Upper lobe of left lung (tissue), 4 donors: ENCODE results near the gene KIF6.

Experiments used
- EP300 ChIP-seq, 4 donors: sonication (generic); formaldehyde crosslinking; IDR thresholded peaks; one replicate each; pipeline ENCODE4 v1.5.1; 2017; ENCODE audit warnings: antibody characterized with exemption in 4 of 4, control low read depth in 2 of 4
- POLR2A ChIP-seq, 4 donors: fragments of 450-650 bp; IDR thresholded peaks; one replicate each; pipeline ENCODE4 v1.5.1; 2016 to 2017; ENCODE audit warnings: antibody characterized with exemption in 4 of 4, mild to moderate bottlenecking in 2 of 4
- POLR2AphosphoS5 ChIP-seq, 2 donors: sonication (generic); formaldehyde crosslinking; IDR thresholded peaks; one replicate each; pipeline ENCODE4 v1.5.1; 2017; ENCODE audit warnings: antibody characterized with exemption in 2 of 2
- TF ChIP-seq, protein P1 (sequence below), 6 experiments: fragments of 450-650 bp in 4 of 6; fragments of 200-600 bp in 2 of 6; sonication (generic) in 2 of 6; IDR thresholded peaks; one replicate each; pipeline ENCODE4 v1.5.1; 2016 to 2019; ENCODE audit warnings: antibody characterized with exemption in 6 of 6

DNA sequence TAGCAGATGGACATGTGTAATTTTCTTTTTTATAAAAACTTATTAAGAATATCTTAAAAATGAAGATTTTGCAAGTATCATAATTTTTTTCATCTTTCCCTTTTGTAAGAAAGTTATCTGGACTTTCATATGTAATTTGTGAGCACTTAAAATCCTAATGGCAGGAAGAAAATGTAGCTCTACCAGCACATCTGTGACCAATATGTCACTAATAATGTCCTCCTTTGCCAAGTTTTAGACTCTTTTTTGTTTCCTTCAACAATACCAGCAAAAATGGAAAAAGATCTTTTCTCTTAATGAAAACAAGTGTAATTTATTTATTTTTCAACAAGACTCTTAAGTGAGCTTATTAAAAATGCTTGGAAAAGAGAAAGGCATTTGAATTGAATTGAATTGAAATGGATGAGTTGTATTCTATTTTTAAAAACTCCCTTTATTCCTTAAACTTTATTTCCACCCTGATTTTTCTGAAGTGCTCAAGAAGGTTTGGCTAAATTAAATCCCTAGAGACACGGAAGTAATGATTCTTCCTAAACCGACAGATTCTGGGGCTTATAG is 110.7 kb downstream of the KIF6 start:
- TF ChIP-seq EP300 (IDR thresholded peaks at IDR 0.05) (no peak), POLR2A (IDR thresholded peaks at IDR 0.05) (no peak), POLR2AphosphoS5 (IDR thresholded peaks at IDR 0.05) (no peak)
- TF ChIP-seq, protein P1, sequence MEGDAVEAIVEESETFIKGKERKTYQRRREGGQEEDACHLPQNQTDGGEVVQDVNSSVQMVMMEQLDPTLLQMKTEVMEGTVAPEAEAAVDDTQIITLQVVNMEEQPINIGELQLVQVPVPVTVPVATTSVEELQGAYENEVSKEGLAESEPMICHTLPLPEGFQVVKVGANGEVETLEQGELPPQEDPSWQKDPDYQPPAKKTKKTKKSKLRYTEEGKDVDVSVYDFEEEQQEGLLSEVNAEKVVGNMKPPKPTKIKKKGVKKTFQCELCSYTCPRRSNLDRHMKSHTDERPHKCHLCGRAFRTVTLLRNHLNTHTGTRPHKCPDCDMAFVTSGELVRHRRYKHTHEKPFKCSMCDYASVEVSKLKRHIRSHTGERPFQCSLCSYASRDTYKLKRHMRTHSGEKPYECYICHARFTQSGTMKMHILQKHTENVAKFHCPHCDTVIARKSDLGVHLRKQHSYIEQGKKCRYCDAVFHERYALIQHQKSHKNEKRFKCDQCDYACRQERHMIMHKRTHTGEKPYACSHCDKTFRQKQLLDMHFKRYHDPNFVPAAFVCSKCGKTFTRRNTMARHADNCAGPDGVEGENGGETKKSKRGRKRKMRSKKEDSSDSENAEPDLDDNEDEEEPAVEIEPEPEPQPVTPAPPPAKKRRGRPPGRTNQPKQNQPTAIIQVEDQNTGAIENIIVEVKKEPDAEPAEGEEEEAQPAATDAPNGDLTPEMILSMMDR (IDR thresholded peaks at IDR 0.05) = no peak
